ENCODE measurements around the gene WDR27. TPM values are rescaled to one million over a fixed set of nuclear protein-coding genes. Genes with fewer than 3 reads are reported as not detected.

Gene WDR27
- 39.0 TPM for total RNA-seq

DNA sequence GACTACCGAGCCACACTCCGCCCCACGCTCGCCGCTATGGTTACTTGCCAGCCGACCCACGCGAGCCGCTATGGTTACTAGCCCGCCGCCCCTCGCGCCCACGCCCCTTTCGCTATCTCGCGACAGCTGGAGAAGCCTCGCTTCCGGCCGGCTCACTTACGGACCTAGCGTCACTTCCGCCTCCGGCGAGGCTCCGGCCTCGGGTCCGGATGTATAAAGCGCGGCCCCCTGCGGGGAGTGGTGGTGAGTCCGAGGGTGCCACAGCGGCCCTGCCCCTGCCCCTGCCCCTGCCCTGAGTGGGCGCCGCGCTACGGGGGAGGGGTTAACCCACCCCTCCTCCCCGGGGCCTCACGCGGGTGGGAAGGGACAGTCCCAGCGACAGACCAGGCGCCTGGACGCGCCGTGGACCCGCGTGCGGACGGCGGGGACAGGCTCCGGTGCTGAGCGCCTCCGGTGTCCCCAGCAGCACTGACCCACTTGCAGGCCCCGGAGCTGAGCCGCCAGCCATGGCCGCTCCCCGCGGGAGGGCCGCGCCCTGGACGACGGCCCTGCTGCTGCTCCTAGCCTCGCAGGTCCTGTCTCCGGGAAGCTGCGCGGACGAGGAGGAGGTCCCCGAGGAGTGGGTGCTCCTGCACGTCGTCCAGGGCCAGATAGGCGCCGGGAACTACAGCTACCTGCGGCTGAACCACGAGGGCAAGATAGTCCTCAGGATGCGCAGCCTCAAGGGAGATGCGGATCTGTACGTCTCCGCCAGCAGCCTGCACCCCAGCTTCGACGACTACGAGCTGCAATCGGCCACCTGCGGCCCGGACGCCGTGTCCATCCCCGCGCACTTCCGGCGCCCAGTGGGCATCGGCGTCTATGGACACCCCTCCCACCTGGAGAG is at the start of gene WDR27, which contains the start of gene C6orf120:
Gene WDR27 (minus strand): TSS at position 76 of the 886 bp plus-strand sequence. CDS start 13,024 bp downstream, outside the sequence.
Gene C6orf120 (plus strand): TSS at position 173 of the 886 bp plus-strand sequence. CDS start 334 bp downstream, at position 507.

DNA sequence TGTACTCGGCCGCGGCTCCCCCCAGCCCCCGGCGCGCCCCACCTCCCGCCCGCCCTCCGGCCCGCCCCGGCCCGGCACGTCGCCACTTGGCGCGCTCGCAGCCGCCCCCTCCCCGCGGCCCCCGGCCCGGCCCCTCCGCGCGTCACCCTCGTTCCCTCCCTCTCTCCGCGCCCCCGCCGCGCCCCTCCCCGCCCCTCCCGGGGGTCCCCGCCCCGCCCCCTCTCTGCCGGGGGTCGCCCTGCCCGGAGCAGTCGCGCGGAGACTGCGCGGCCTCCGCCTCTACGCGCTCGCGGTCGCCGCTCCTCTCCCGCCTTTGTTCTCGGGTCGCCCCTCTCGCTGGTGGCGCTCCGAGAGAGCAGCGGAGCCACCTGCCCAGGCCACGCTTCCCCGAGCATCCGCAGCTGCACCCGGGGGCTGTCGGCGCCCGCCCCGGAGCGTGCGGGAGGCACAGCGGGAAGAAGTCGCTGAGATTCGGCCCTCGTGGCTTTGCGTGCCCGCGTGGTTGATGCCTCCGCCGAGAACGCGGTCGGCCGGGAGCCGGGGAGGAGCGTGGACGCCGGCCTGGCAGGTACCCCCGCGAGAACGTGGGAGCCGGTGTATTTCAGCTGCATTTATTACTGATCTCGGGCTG is 22.8 kb upstream of the WDR27 start, which contains the start of gene PHF10:
Gene PHF10 (minus strand): TSS at position 7 of the 631 bp plus-strand sequence. CDS start 569 bp downstream, outside the sequence.

Other genes with a start within 250 kb of the WDR27 start
- 23.1 TPM for gene C6orf120, start 97 bp upstream of the WDR27 start, total RNA-seq
- gene PHF10, start 22.5 kb upstream of the WDR27 start, total RNA-seq = 32.3 TPM
- gene DYNLT2, start 49.5 kb upstream of the WDR27 start, total RNA-seq = 2.5 TPM
- gene ERMARD, start 49.6 kb upstream of the WDR27 start, total RNA-seq = 27.5 TPM

Data from diencephalon (tissue), 1 donor.